ENCODE measurements around the gene SAMD5.

The SAMD5 gene

GRCh38 chr6:147508042-147508865 is at the start of gene SAMD5:
TSS of gene SAMD5 (plus strand) at chr6:147508690. CDS start at chr6:147508929, 239 bp downstream.
- DNase-seq = no peak

- DNase-seq = no peak
These were observed 48.7 kb upstream of the SAMD5 start for GRCh38 chr6:147459780-147460179.

- no peak for DNase-seq
These were observed 44.8 kb upstream of the SAMD5 start for GRCh38 chr6:147463651-147464050.

- DNase-seq = no peak
These were observed 41.1 kb upstream of the SAMD5 start for GRCh38 chr6:147467428-147467827.

GRCh38 chr6:147467886-147468285 is 40.6 kb upstream of the SAMD5 start:
- no peak for DNase-seq

- DNase-seq = no peak
These were observed 39.9 kb upstream of the SAMD5 start for GRCh38 chr6:147468634-147469033.

- no peak for DNase-seq
These were observed 28.6 kb upstream of the SAMD5 start for GRCh38 chr6:147479857-147480256.

GRCh38 chr6:147486683-147487082 is 21.8 kb upstream of the SAMD5 start:
- DNase-seq = no peak

- no peak for DNase-seq
These were observed 11.0 kb upstream of the SAMD5 start for GRCh38 chr6:147497472-147497871.

GRCh38 chr6:147503587-147503986 is 4.9 kb upstream of the SAMD5 start:
- DNase-seq = no peak

GRCh38 chr6:147504848-147505247 is 3.6 kb upstream of the SAMD5 start:
- DNase-seq = no peak

- DNase-seq = no peak
These were observed 1.8 kb upstream of the SAMD5 start for GRCh38 chr6:147506704-147507114.

GRCh38 chr6:147507162-147508041 is 1.1 kb upstream of the SAMD5 start:
- no peak for DNase-seq

GRCh38 chr6:147508866-147509608 is 547 bp downstream of the SAMD5 start:
- DNase-seq = no peak

- DNase-seq = no peak
These were observed 1.4 kb downstream of the SAMD5 start for GRCh38 chr6:147509891-147510290.

- DNase-seq = no peak
These were observed 2.6 kb downstream of the SAMD5 start for GRCh38 chr6:147510929-147511590.

GRCh38 chr6:147514831-147515230 is 6.3 kb downstream of the SAMD5 start:
- DNase-seq = no peak

GRCh38 chr6:147515327-147515726 is 6.8 kb downstream of the SAMD5 start:
- no peak for DNase-seq

GRCh38 chr6:147522597-147522996 is 14.1 kb downstream of the SAMD5 start:
- DNase-seq = no peak

- no peak for DNase-seq
These were observed 17.2 kb downstream of the SAMD5 start for GRCh38 chr6:147525519-147526209.

GRCh38 chr6:147527197-147527596 is 18.7 kb downstream of the SAMD5 start:
- DNase-seq = no peak
